HepG2 (cell line): ENCODE measurements around the gene C12orf43.

Source experiments
- BORCS8-MEF2B ChIP-seq: sonication (generic); formaldehyde crosslinking; IDR thresholded peaks from 2 replicates; pipeline ENCODE4 v1.8.0; 2022; ENCODE audit warnings: mild to moderate bottlenecking, missing genetic modification reagents
- CBX2 ChIP-seq, 2 experiments: fragments of 200-600 bp in 1 of 2; sonication (generic); formaldehyde crosslinking in 1 of 2; IDR thresholded peaks; 2 replicates each; pipeline versions ENCODE4 v1.7.0 to v1.8.1; 2018 to 2022; ENCODE audit warnings: low read depth in 2 of 2, low read length in 1 of 2, mild to moderate bottlenecking in 1 of 2, missing genetic modification reagents in 1 of 2
- CHD2 ChIP-seq: IDR thresholded peaks from 2 replicates; pipeline ENCODE4 v1.6.1; 2011; ENCODE audit warnings: low read depth, low read length, improper control_type of control experiment
- CTCF ChIP-seq: sonication (generic); formaldehyde crosslinking; IDR thresholded peaks from 2 replicates; pipeline ENCODE4 v1.5.0; 2020; ENCODE audit warnings: mild to moderate bottlenecking, missing genetic modification reagents, moderate library complexity
- EZH2 ChIP-seq: conservative IDR thresholded peaks from 2 replicates; pipeline ENCODE4 v1.6.1; 2012; ENCODE audit warnings: mild to moderate bottlenecking, low read depth, low read length, moderate library complexity
- FOXK2 ChIP-seq: fragments of 450-650 bp; IDR thresholded peaks from 2 replicates; pipeline ENCODE4 v1.6.1; 2016
- HDAC1 ChIP-seq: sonication (generic); formaldehyde crosslinking; IDR thresholded peaks from 2 replicates; pipeline ENCODE4 v1.5.1; 2020; ENCODE audit warnings: mild to moderate bottlenecking, missing genetic modification reagents
- POLR2AphosphoS5 ChIP-seq: IDR thresholded peaks from 2 replicates; pipeline ENCODE4 v1.6.1; 2012; ENCODE audit warnings: low read depth, low read length
- RAD21 ChIP-seq: fragments of 450-650 bp; formaldehyde crosslinking; IDR thresholded peaks from 2 replicates; pipeline ENCODE4 v1.5.0; 2020; ENCODE audit warnings: mild to moderate bottlenecking
- SMC3 ChIP-seq: IDR thresholded peaks from 2 replicates; pipeline ENCODE4 v1.6.1; 2011; ENCODE audit warnings: low read length, improper control_type of control experiment
- TFDP2 ChIP-seq: sonication (generic); formaldehyde crosslinking; IDR thresholded peaks from 2 replicates; pipeline ENCODE4 v1.4.0; 2020; ENCODE audit warnings: missing genetic modification reagents
- ZNF362 ChIP-seq: sonication (generic); formaldehyde crosslinking; IDR thresholded peaks from 2 replicates; pipeline ENCODE4 v1.4.0; 2020; ENCODE audit warnings: missing genetic modification reagents, mild to moderate bottlenecking, borderline replicate concordance
- ZNF784 ChIP-seq: sonication (generic); formaldehyde crosslinking; IDR thresholded peaks from 2 replicates; pipeline ENCODE4 v1.5.1; 2020; ENCODE audit warnings: missing genetic modification reagents, mild to moderate bottlenecking, borderline replicate concordance

GRCh38 chr12:121018860-121019617 is 2.8 kb upstream of the C12orf43 start:
- TF ChIP-seq POLR2AphosphoS5, result no peak
- TF ChIP-seq CTCF, result no peak
- no peak for TF ChIP-seq TFDP2 (CRISPR knock-in tag)
- no peak for TF ChIP-seq EZH2
- no peak for TF ChIP-seq RAD21 (CRISPR knock-in tag)
- no peak for TF ChIP-seq BORCS8-MEF2B (CRISPR knock-in tag)
- TF ChIP-seq ZNF362 (CRISPR knock-in tag), result no peak
- no peak for TF ChIP-seq ZNF784 (CRISPR knock-in tag)
- no peak for TF ChIP-seq CHD2
- no peak for TF ChIP-seq SMC3
- TF ChIP-seq CBX2 (IDR thresholded peaks at IDR 0.05; ENCODE audit: low read depth, low read length), result no peak
- TF ChIP-seq CBX2 (CRISPR knock-in tag; IDR thresholded peaks at IDR 0.05; ENCODE audit: low read depth), result no peak
- no peak for TF ChIP-seq FOXK2
- no peak for TF ChIP-seq HDAC1
